AG04450 (cell line): ENCODE results near the gene TMEM131L. TPM values are rescaled to one million over a fixed set of nuclear protein-coding genes. Genes with fewer than 3 reads are reported as not detected.

Experiments used
- CTCF ChIA-PET: fragments of 300-600, 350-600 bp; formaldehyde crosslinking; extraction: SDS; loops from one replicate; lab custom pipeline; 2022; ENCODE audit warnings: antibody characterized with exemption, inconsistent platforms; lab: Charles Lee
- POLR2A ChIA-PET: fragments of 350-600 bp; formaldehyde crosslinking; extraction: SDS; loops from one replicate; lab custom pipeline; 2021; ENCODE audit warnings: antibody characterized with exemption, inconsistent platforms; lab: Yijun Ruan, JAX
- DNase-seq: peaks from one replicate; pipeline ENCODE4 v3.0.0-alpha.2; 2011; ENCODE audit warnings: low read depth, low spot score
- H3K27ac ChIP-seq: one replicate; pipeline ENCODE4 v1.5.1; 2012; ENCODE audit warnings: low read depth, low read length, control low read depth
- H3K27me3 ChIP-seq: one replicate; pipeline ENCODE4 v1.6.0; 2012; ENCODE audit warnings: low read length; ENCODE audit not compliant: control insufficient read depth, insufficient read depth
- H3K4me3 ChIP-seq: 2 replicates; pipeline ENCODE4 v1.5.1; 2011; ENCODE audit warnings: mild to moderate bottlenecking, low read depth, low read length, control low read depth
- H3K9me3 ChIP-seq: 2 replicates; pipeline ENCODE4 v1.5.1; 2012; ENCODE audit warnings: low read length; ENCODE audit not compliant: control insufficient read depth, insufficient read depth
- CTCF ChIP-seq: IDR thresholded peaks from 2 replicates; pipeline ENCODE4 v1.5.1; 2011; ENCODE audit warnings: low read depth, low read length, control low read depth, inconsistent platforms
- polyA plus RNA-seq: library from polyadenylated mRNA; depleted of rRNA; stranded (reverse); fragments of >200 nt; gene quantifications from 2 replicates; pipeline ENCODE4 v1.2.3, GENCODE V29; 2011

The TMEM131L gene
- polyA plus RNA-seq, 1 experiment: 15.5 TPM

GRCh38 chr4:153610623-153611376 lies 144.6 kb downstream of the TMEM131L start:
- Histone ChIP-seq H3K27me3 (no peaks in the 10 kb centered on the region), H3K4me3 (no peak overlapping the region), H3K9me3 (no peaks in the 10 kb centered on the region), H3K27ac (no peak overlapping the region)
- DNase-seq: no peak
- TF ChIP-seq CTCF: no peak
- POLR2A ChIA-PET: no interaction called here
- CTCF ChIA-PET: interaction anchor here (0.5 to 0.7 kb wide), 2 partner anchors 10 to 464 kb away, joined by 3 to 4 read pairs; no protein-coding TSS in a partner anchor

GRCh38 chr4:153611679-153612078 lies 145.5 kb downstream of the TMEM131L start:
- peak; percentile 26 for DNase-seq
- H3K9me3 ChIP-seq: no peaks in the 10 kb centered on the region
- no peak overlapping the region for H3K4me3 ChIP-seq
- CTCF ChIA-PET: interaction anchor here (0.5 kb wide), 1 partner anchor 465 kb away, joined by 3 read pairs; no protein-coding TSS in a partner anchor
- no peak overlapping the region for H3K27ac ChIP-seq
- POLR2A ChIA-PET: no interaction called here
- TF ChIP-seq CTCF: no peak
- H3K27me3 ChIP-seq: no peaks in the 10 kb centered on the region

GRCh38 chr4:153612878-153613277 lies 146.7 kb downstream of the TMEM131L start:
- H3K4me3 ChIP-seq: no peak overlapping the region
- no peaks in the 10 kb centered on the region for H3K27me3 ChIP-seq
- CTCF ChIA-PET: no interaction called here
- DNase-seq: no peak
- POLR2A ChIA-PET: no interaction called here
- TF ChIP-seq CTCF: no peak
- no peaks in the 10 kb centered on the region for H3K9me3 ChIP-seq
- no peak overlapping the region for H3K27ac ChIP-seq

- Histone ChIP-seq H3K27me3 (no peaks in the 10 kb centered on the region), H3K27ac (no peak overlapping the region), H3K9me3 (no peaks in the 10 kb centered on the region), H3K4me3 (no peak overlapping the region)
- no peak for TF ChIP-seq CTCF
- no peak for DNase-seq
- ChIA-PET CTCF (interaction anchor here (0.5 to 1.0 kb wide), 4 partner anchors 15 to 655 kb away, joined by 3 to 7 read pairs (median 4); no protein-coding TSS in a partner anchor), POLR2A (no interaction called here)
These were observed 149.9 kb downstream of the TMEM131L start for GRCh38 chr4:153616006-153616555.

- Histone ChIP-seq H3K27ac (no peak overlapping the region), H3K27me3 (no peaks in the 10 kb centered on the region), H3K9me3 (no peaks in the 10 kb centered on the region; the same call in 1 of the 2 replicates), H3K4me3 (no peak overlapping the region)
- POLR2A ChIA-PET: no interaction called here
- DNase-seq: no peak
- TF ChIP-seq CTCF: no peak
- CTCF ChIA-PET: no interaction called here
These were observed 152.7 kb downstream of the TMEM131L start for GRCh38 chr4:153618833-153619232.
